NCI-H146 treated with DMSO at 0.1 percent for 48 hours (cell line): Measurements from ENCODE around the gene SNX7.
A peak's percentile ranks its signal among the peaks of the same experiment; 100 is the strongest.

Source experiments
- DNase-seq: peaks from one replicate; lab custom pipeline; 2025; ENCODE audit not compliant: unreplicated experiment; lab: John Stamatoyannopoulos, UW

Gene SNX7

GRCh38 chr1:98661544-98662355 is at the start of gene SNX7:
Gene SNX7, plus strand, starts transcription at chr1:98661721. Its CDS starts 11 bp downstream, at chr1:98661732.
- peak; percentile 13 for DNase-seq

GRCh38 chr1:98637316-98637715 is 24.2 kb upstream of the SNX7 start:
- DNase-seq, result no peak

- no peak for DNase-seq
These were observed 23.3 kb upstream of the SNX7 start for GRCh38 chr1:98638185-98638584.

- no peak for DNase-seq
These were observed 17.0 kb upstream of the SNX7 start for GRCh38 chr1:98644510-98644909.

- DNase-seq, result no peak
These were observed 10.3 kb upstream of the SNX7 start for GRCh38 chr1:98651116-98651632.

- no peak for DNase-seq
These were observed 8.4 kb upstream of the SNX7 start for GRCh38 chr1:98653123-98653522.

GRCh38 chr1:98659879-98660278 is 1.6 kb upstream of the SNX7 start:
- DNase-seq, result no peak

- DNase-seq, result no peak
These were observed 479 bp upstream of the SNX7 start for GRCh38 chr1:98660940-98661543.

GRCh38 chr1:98662356-98662670 is 792 bp downstream of the SNX7 start:
- DNase-seq, result no peak

- DNase-seq, result no peak
These were observed 7.2 kb downstream of the SNX7 start for GRCh38 chr1:98668733-98669132.

- no peak for DNase-seq
These were observed 8.1 kb downstream of the SNX7 start for GRCh38 chr1:98669355-98670296.

- no peak for DNase-seq
These were observed 10.7 kb downstream of the SNX7 start for GRCh38 chr1:98672189-98672588.

- DNase-seq, result no peak
These were observed 12.7 kb downstream of the SNX7 start for GRCh38 chr1:98674075-98674781.

- no peak for DNase-seq
These were observed 13.8 kb downstream of the SNX7 start for GRCh38 chr1:98675282-98675681.

GRCh38 chr1:98677288-98677687 is 15.8 kb downstream of the SNX7 start:
- no peak for DNase-seq

- DNase-seq, result no peak
These were observed 20.3 kb downstream of the SNX7 start for GRCh38 chr1:98681812-98682211.

- DNase-seq, result no peak
These were observed 26.7 kb downstream of the SNX7 start for GRCh38 chr1:98688110-98688739.

GRCh38 chr1:98690576-98690975 is 29.1 kb downstream of the SNX7 start:
- DNase-seq, result no peak

GRCh38 chr1:98692482-98692881 is 31.0 kb downstream of the SNX7 start:
- no peak for DNase-seq

GRCh38 chr1:98693385-98693784 is 31.9 kb downstream of the SNX7 start:
- DNase-seq, result no peak
